Measurements from ENCODE around the gene SKOR1.
A peak's percentile ranks its signal among the peaks of the same experiment; 100 is the strongest.

The SKOR1 gene

DNA sequence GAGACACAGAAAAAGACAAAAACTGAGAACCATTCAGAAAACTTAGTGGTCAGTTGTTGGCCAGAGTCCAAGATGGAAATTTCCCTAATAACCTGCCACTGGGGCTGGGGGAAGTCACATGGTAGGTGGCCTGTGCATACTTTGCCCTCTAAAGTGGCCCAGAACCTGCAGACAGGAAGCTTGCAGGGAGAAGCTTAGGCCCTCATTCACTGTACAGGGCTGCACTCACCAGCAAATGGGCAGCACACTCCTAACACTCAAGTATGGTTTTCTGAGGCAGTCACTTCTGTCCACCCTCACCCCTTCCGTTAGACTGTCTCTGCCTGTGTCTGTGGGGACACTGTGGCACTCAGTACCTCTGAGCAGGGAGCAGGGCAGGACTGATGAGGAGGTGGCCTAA, 29.0 kb downstream of the SKOR1 start:
- no peak for DNase-seq

DNA sequence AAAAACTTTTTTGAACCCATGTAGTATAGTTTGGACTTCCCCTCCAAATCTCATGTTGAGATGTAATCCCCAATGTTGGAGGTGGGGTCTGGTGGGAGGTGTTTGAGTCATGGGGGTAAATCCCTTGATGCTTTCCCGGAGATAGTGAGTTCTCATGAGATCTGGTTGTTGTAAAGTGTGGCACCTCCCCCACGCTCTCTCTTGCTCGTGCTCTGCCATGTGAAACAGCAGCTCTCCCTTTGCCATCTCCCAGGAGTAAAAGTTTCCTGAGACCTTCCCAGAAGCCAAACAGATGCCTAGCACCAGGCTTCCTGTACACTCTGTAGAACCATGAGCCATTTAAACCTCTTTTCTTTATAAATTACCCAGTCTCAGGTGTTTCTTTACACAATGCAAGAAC, 30.5 kb downstream of the SKOR1 start:
- no peak for DNase-seq

DNA sequence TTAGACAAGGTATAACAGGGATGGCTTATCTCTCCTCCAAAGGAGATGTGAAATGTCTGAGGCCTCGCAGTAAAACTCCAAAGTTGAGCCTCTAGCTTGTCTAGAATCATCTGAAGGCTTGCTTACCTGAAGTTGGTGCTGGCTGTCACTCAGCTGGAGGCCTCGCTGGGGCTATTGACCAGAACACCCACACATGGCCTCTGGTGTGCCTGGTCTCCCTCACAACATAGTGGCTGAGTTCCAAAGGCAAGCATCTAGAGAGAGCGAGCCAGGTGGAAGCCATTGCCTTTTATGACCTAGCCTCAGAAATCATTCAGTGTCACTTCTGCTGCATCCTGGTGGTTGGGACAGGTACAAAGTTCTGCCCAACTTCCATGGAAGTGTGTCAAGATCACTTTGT, 31.9 kb downstream of the SKOR1 start:
- DNase-seq: no peak

DNA sequence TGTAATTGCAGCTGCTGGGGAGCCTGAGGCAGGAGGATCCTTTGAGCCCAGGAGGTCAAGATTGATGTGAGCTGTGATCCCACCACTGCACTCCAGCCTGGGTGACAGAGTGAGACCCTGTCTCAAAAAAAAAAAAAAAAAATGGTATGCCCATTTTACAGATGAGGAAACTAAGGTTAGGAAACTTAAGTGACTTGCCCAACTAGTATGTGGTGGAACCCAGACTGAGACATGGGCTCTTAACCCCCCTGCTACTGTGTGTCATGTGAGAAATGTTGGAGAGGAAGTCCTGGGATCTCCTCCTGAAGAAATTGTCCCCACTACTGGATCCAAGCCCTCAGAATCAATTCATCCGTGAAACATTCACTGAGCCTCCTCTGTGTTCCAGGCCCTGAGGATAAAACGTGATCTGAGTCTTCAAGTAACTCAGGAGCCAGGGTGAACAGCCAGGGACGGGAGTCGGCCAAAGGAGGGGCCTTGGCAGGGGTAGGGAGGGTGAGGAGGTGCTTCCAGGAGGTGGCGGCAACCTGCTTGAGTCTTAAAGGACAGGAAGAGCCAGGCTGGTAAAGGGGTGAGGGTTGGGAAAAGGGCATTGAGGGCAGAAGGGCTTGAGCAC, 34.1 kb downstream of the SKOR1 start:
- no peak for DNase-seq

DNA sequence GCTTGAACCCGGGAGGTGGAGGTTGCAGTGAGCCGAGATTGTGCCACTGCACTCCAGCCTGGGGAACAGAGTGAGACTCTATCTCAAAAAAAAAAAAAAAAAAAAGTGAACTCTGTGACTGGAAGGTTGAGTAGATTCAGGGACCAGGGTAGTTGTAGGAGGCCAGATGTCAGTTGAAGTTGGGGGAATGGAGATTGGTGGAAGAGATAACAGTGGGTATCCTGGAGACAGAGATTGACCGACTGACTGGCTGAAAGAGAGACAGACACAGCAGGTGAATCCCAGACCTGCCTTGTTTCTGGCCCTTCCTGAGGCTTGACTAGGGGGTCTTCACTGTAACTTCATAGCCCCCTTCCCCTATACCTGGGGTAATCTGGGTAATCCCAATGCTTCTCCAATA, 36.7 kb downstream of the SKOR1 start:
- no peak for DNase-seq

- DNase-seq: no peak
Measured at GRCh38 chr15:67862750-67863441, 37.6 kb downstream of the SKOR1 start.

GRCh38 chr15:67863442-67863987, 38.2 kb downstream of the SKOR1 start:
- DNase-seq: peak; percentile 89

- no peak for DNase-seq
Measured at GRCh38 chr15:67865331-67865730, 40.0 kb downstream of the SKOR1 start.

DNA sequence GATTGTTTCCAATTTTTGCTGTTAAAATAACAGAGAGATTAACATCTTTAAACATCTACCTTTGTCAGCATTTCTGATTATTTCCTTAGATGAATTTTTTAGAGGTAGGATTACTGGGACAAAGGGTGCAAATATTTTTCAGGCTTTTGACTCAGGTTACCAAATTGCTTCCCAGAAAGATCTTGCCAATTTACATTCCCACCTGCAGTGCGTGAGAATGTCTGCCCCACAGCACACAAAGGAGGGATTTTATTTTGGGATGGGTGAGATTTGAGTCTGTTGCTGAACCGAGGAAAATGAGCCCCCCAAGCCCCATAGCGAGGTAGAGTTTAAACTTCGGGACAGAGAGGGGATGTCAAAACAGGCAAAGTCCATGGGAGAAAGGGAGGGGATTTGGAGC, 40.5 kb downstream of the SKOR1 start:
- no peak for DNase-seq

GRCh38 chr15:67869701-67870100, 44.4 kb downstream of the SKOR1 start:
- DNase-seq: no peak

- DNase-seq: no peak
Measured at GRCh38 chr15:67870868-67871408, 45.6 kb downstream of the SKOR1 start.

- DNase-seq: no peak
Measured at GRCh38 chr15:67873777-67874176, 48.5 kb downstream of the SKOR1 start.

DNA sequence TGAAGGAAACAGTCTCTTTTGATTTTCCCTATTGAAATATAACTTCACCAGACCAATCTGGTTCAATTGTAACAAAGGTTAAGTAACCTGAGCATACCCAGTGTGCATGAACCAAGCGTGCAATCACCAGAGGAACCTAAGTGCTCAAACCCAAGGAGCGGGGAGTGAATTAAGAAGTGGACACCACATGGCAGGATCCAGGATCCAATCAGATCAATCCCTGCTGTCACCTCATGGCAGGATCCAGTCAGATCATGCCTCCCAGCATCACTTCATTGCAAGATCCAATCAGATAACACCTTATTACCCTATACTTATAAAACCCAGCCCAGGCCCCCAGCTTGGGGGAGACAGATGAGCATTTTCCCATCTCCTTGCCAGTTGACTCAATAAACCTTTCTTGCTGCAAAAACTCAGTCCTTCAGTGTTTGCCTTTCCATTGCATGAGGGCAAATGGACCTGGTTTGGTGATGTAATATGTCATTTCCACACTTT, 53.5 kb downstream of the SKOR1 start:
- DNase-seq: no peak

DNA sequence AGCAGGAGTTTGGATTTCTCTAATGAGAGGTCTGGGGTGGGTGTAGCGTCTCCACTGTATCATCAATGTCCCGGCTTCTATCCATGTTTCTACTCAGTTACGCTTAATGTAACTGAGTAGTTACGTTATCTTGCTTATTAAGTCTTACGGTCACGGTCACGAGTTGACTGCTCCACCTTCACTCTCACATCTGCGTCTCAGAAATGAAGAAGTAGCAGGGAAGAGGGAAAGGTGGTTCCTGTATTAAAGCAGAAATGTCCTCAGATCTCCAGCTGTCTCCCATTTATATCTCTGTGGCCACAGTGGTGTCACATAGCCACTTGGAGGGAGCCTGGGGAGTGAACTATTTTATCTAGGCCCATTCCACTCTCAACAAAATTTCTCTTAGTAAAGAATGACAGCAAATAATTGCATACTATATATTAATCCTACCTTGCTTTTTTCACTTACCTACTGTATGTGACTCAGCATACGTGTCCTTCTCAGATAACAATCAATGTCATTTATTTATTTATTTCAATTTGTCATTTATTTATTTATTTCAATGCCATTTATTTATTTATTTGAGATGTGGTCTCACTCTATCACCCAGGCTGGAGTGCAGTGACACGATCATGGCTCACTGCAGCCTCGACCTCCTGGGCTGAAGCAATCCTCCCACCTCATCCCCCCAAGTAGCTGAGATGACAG, 54.3 kb downstream of the SKOR1 start:
- no peak for DNase-seq

- no peak for DNase-seq
Measured at GRCh38 chr15:67880651-67881182, 55.4 kb downstream of the SKOR1 start.

DNA sequence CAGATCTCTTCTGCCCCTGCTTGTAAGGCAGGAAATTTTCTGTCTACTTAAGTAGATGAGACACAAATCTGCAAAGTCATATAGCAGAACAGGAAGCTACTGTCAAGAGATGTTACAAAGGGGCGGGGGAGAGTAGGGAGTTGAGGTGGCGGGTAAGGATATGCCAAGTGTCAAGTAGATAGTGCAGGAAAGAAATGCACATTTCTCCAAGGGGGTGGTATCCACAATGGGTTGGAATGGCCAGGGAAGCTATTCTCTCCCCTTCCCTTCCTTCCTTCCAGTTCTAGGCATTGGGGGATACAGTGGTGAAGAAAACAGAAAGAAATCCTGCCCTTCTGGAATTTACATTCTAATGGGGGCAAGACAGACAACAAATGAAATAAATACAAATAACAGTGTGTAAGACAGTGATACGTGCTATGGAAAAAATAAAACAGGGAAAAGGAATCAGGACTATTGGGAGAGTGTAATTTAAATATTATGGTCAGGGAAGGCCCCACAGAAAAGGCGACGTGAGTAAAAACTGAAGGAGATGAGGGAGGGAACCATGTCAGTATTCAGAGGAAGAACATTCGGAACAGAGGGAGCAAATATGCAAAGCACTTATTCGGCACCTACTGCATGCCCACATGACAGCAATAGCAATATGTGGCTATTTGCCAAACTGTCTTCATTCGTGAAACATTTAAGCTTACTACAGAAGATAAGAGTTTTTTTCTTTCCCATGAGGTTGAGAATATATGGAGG, 57.4 kb downstream of the SKOR1 start:
- no peak for DNase-seq

- DNase-seq: no peak
Measured at GRCh38 chr15:67883234-67883773, 58.0 kb downstream of the SKOR1 start.

- DNase-seq: no peak
Measured at GRCh38 chr15:67884009-67884408, 58.7 kb downstream of the SKOR1 start.
